GM12878 (cell line): ENCODE data around the gene SIRT2. TPM values are rescaled to one million over a fixed set of nuclear protein-coding genes. Genes with fewer than 3 reads are reported as not detected.
A peak's percentile ranks its signal among the peaks of the same experiment; 100 is the strongest.

ENCODE experiments used
- ELK1 ChIP-seq: IDR thresholded peaks from 2 replicates; pipeline ENCODE4 v1.6.1; 2012; ENCODE audit warnings: low read depth, low read length, improper control_type of control experiment
- HDAC6 ChIP-seq: fragments of 200-600 bp; sonication (generic); IDR thresholded peaks from one replicate; pipeline ENCODE4 v1.8.0; 2017; ENCODE audit warnings: antibody characterized with exemption; ENCODE audit not compliant: unreplicated experiment
- IKZF1 ChIP-seq: fragments of 450-650 bp; conservative IDR thresholded peaks from 2 replicates; pipeline ENCODE4 v1.6.1; 2017; ENCODE audit warnings: antibody characterized with exemption, mild to moderate bottlenecking
- IRF5 ChIP-seq: fragments of 450-650 bp; IDR thresholded peaks from 2 replicates; pipeline ENCODE4 v1.6.1; 2017; ENCODE audit warnings: borderline replicate concordance
- MAX ChIP-seq: IDR thresholded peaks from 2 replicates; pipeline ENCODE4 v1.6.1; 2012; ENCODE audit warnings: low read depth, low read length, improper control_type of control experiment
- PML ChIP-seq: IDR thresholded peaks from 2 replicates; pipeline ENCODE4 v1.6.1; 2012; ENCODE audit warnings: low read length, inconsistent platforms
- SIN3A ChIP-seq: IDR thresholded peaks from 2 replicates; pipeline ENCODE4 v1.6.1; 2012; ENCODE audit warnings: low read depth, low read length, improper control_type of control experiment
- SPI1 ChIP-seq: IDR thresholded peaks from 2 replicates; pipeline ENCODE4 v1.6.1; 2011; ENCODE audit warnings: low read depth, mild to moderate bottlenecking, low read length, moderate library complexity, borderline replicate concordance; ENCODE audit not compliant: insufficient read depth
- SRF ChIP-seq, 2 experiments: IDR thresholded peaks; 2 replicates each; pipeline ENCODE4 v1.6.1; 2011; ENCODE audit warnings: low read depth in 2 of 2, low read length in 2 of 2, mild to moderate bottlenecking in 1 of 2, moderate library complexity in 1 of 2
- WRNIP1 ChIP-seq: IDR thresholded peaks from 2 replicates; pipeline ENCODE4 v1.6.1; 2011; ENCODE audit warnings: low read depth, low read length, improper control_type of control experiment, borderline replicate concordance
- ZNF207 ChIP-seq: fragments of 450-650 bp; IDR thresholded peaks from 2 replicates; pipeline ENCODE4 v1.6.1; 2014; ENCODE audit warnings: antibody characterized with exemption, mild to moderate bottlenecking, borderline replicate concordance
- ZNF217 ChIP-seq: fragments of 450-650 bp; IDR thresholded peaks from 2 replicates; pipeline ENCODE4 v1.6.1; 2017; ENCODE audit warnings: antibody characterized with exemption, mild to moderate bottlenecking
- ZSCAN29 ChIP-seq: fragments of 450-650 bp; IDR thresholded peaks from 2 replicates; pipeline ENCODE4 v1.6.1; 2017; ENCODE audit warnings: mild to moderate bottlenecking, moderate library complexity
- polyA plus RNA-seq, 11 experiments: library from polyadenylated mRNA; depleted of rRNA in 4 of 11; unstranded in 6 of 11; stranded (reverse) in 5 of 11; fragments of >200 nt; fragmentation: Nextera tagmentation in 4 of 11; fragmentation: Illumina TruSeq in 1 of 11; extraction: Ambion mirVana in 4 of 11; extraction: Trizol in 1 of 11; gene quantifications; 1 replicate in 1 of 11; 2 replicates in 10 of 11; pipeline versions ENCODE4 v1.2.1 to v1.2.3, GENCODE V29; 2011 to 2016; ENCODE audit warnings: inconsistent platforms in 2 of 11, missing spikeins in 2 of 11, low read depth in 1 of 11
- total RNA-seq, 4 experiments: library from RNA; depleted of rRNA in 3 of 4; stranded (reverse); fragments of >200 nt in 3 of 4; fragmentation: Illumina TruSeq in 1 of 4; extraction: Trizol in 1 of 4; gene quantifications; 2 replicates each; pipeline versions ENCODE4 v1.2.1 to v1.2.3, GENCODE V29; 2013 to 2021
- TF ChIP-seq, protein P1 (sequence below): IDR thresholded peaks from 2 replicates; pipeline ENCODE4 v1.6.1; 2011; ENCODE audit warnings: borderline replicate concordance, low read depth, mild to moderate bottlenecking, moderate library complexity, mixed read lengths, low read length; ENCODE audit not compliant: insufficient read depth; ENCODE audit errors: extremely low read length
- TF ChIP-seq, protein P2 (sequence below): IDR thresholded peaks from 2 replicates; pipeline ENCODE4 v1.6.1; 2011; ENCODE audit warnings: borderline replicate concordance, low read depth, mild to moderate bottlenecking, moderate library complexity, low read length; ENCODE audit not compliant: insufficient read depth, poor library complexity, severe bottlenecking
- TF ChIP-seq, protein P3 (sequence below): fragments of 450-650 bp; IDR thresholded peaks from 2 replicates; pipeline ENCODE4 v1.6.1; 2016; ENCODE audit warnings: mild to moderate bottlenecking, moderate library complexity, borderline replicate concordance

SIRT2 gene
- total and polyA plus RNA-seq, 10 of the 15 experiments (the other 5 are each of a cell fraction or from before 2014, with no cell fraction given) = 1.4 to 38.7 (median 24.1) TPM

DNA sequence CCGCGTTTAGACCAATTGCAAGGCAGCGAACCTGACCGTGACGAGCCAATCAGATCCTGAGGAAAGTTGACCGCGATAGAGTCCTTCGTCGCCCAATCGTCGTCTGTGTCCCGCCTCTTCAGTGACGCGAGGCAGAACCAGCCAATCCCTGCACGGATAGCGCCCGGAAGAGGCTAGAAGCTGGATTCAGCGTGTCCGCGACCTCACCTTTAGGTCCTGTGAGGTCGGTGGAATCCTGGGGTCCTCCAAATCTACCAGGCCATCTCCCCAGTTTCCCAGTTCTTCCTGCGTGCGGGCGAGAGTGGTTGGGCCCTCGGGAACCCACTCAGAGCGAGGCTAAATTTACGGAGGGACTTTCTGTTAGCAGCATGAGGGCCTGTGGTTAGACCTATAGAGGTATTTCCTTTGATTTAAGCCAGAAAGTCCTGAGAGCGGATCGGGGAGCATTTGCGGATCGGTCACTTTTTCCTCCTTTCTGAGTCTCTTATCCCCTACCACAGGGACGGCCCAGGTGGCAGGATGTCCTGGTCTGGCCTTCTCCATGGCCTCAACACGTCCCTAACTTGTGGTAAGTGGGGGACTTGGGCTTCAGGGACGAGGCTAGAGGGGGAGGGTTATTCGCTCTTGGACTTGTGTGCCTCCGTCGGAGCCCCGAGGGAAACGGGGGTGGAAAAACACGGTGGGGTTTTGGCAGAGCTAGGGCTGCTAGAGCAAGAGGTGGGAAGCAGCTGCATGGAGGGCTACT lies 31.5 kb upstream of the SIRT2 start, which contains the start of gene MRPS12 (continued):
- TF ChIP-seq IRF5 (no peak), SRF (IDR thresholded peaks at IDR 0.05; ENCODE audit: low read depth in 2 of 2, low read length in 2 of 2) (no peak), MAX (peak; percentile 42; the same call in 1 of the 2 replicates), ELK1 (no peak), IKZF1 (no peak), SIN3A (no peak; the same call in none of the 2 replicates), PML (peak; percentile 74; the same call in 1 of the 2 replicates), HDAC6 (no peak), ZSCAN29 (no peak), ZNF217 (no peak), WRNIP1 (no peak; the same call in 1 of the 2 replicates), SPI1 (no peak), ZNF207 (no peak)
- TF ChIP-seq, protein P1, sequence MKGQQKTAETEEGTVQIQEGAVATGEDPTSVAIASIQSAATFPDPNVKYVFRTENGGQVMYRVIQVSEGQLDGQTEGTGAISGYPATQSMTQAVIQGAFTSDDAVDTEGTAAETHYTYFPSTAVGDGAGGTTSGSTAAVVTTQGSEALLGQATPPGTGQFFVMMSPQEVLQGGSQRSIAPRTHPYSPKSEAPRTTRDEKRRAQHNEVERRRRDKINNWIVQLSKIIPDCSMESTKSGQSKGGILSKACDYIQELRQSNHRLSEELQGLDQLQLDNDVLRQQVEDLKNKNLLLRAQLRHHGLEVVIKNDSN = no peak
- TF ChIP-seq, protein P2, sequence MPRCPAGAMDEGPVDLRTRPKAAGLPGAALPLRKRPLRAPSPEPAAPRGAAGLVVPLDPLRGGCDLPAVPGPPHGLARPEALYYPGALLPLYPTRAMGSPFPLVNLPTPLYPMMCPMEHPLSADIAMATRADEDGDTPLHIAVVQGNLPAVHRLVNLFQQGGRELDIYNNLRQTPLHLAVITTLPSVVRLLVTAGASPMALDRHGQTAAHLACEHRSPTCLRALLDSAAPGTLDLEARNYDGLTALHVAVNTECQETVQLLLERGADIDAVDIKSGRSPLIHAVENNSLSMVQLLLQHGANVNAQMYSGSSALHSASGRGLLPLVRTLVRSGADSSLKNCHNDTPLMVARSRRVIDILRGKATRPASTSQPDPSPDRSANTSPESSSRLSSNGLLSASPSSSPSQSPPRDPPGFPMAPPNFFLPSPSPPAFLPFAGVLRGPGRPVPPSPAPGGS = no peak
- TF ChIP-seq, protein P3, sequence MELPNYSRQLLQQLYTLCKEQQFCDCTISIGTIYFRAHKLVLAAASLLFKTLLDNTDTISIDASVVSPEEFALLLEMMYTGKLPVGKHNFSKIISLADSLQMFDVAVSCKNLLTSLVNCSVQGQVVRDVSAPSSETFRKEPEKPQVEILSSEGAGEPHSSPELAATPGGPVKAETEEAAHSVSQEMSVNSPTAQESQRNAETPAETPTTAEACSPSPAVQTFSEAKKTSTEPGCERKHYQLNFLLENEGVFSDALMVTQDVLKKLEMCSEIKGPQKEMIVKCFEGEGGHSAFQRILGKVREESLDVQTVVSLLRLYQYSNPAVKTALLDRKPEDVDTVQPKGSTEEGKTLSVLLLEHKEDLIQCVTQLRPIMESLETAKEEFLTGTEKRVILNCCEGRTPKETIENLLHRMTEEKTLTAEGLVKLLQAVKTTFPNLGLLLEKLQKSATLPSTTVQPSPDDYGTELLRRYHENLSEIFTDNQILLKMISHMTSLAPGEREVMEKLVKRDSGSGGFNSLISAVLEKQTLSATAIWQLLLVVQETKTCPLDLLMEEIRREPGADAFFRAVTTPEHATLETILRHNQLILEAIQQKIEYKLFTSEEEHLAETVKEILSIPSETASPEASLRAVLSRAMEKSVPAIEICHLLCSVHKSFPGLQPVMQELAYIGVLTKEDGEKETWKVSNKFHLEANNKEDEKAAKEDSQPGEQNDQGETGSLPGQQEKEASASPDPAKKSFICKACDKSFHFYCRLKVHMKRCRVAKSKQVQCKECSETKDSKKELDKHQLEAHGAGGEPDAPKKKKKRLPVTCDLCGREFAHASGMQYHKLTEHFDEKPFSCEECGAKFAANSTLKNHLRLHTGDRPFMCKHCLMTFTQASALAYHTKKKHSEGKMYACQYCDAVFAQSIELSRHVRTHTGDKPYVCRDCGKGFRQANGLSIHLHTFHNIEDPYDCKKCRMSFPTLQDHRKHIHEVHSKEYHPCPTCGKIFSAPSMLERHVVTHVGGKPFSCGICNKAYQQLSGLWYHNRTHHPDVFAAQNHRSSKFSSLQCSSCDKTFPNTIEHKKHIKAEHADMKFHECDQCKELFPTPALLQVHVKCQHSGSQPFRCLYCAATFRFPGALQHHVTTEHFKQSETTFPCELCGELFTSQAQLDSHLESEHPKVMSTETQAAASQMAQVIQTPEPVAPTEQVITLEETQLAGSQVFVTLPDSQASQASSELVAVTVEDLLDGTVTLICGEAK = peak; percentile 76; the same call in 1 of the 2 replicates
